DOHH2 (cell line): ENCODE data around the gene PTPN4.

ENCODE experiments used
- H3F3A ChIP-seq: fragments of 200-600 bp; sonication (generic), shearing (Covaris generic); 2 replicates; pipeline ENCODE4 v1.6.0; 2016; ENCODE audit warnings: antibody characterized with exemption, mild to moderate bottlenecking; ENCODE audit not compliant: control insufficient read depth, insufficient read depth
- H3K27ac ChIP-seq: fragments of 200-600 bp; sonication (generic); 2 replicates; pipeline ENCODE4 v1.5.1; 2014; ENCODE audit warnings: low read depth, mild to moderate bottlenecking, low read length, moderate library complexity
- H3K27me3 ChIP-seq: fragments of 200-600 bp; sonication (generic); 2 replicates; pipeline ENCODE4 v1.6.1; 2014; ENCODE audit warnings: mild to moderate bottlenecking, low read length, mixed read lengths; ENCODE audit not compliant: control insufficient read depth
- H3K36me3 ChIP-seq: fragments of 200-600 bp; sonication (generic); 2 replicates; pipeline ENCODE4 v1.6.1; 2014; ENCODE audit warnings: mild to moderate bottlenecking, low read length, moderate library complexity, mixed read lengths; ENCODE audit not compliant: control insufficient read depth
- H3K4me1 ChIP-seq: fragments of 200-600 bp; sonication (generic); 2 replicates; pipeline ENCODE4 v1.6.1; 2014; ENCODE audit warnings: mild to moderate bottlenecking, low read length, mixed read lengths; ENCODE audit not compliant: control insufficient read depth
- H3K4me2 ChIP-seq: fragments of 200-600 bp; sonication (generic); 2 replicates; pipeline ENCODE4 v1.6.0; 2014; ENCODE audit warnings: mild to moderate bottlenecking, low read length, moderate library complexity
- H3K4me3 ChIP-seq: fragments of 200-600 bp; sonication (generic); 2 replicates; pipeline ENCODE4 v1.5.1; 2014; ENCODE audit warnings: mild to moderate bottlenecking, low read length, mixed read lengths
- H3K79me2 ChIP-seq: fragments of 200-600 bp; sonication (generic); 2 replicates; pipeline ENCODE4 v1.6.1; 2014; ENCODE audit warnings: mild to moderate bottlenecking, low read length, mixed read lengths; ENCODE audit not compliant: control insufficient read depth
- H3K9me2 ChIP-seq: fragments of 200-600 bp; sonication (generic); replicated peaks from 2 replicates; pipeline ENCODE4 v1.6.1; 2014; ENCODE audit warnings: mild to moderate bottlenecking, low read length, mixed read lengths; ENCODE audit not compliant: control insufficient read depth
- H3K9me3 ChIP-seq: fragments of 200-600 bp; sonication (generic); 2 replicates; pipeline ENCODE4 v1.6.1; 2014; ENCODE audit warnings: antibody characterized with exemption, low read length, mixed read lengths; ENCODE audit not compliant: control insufficient read depth, insufficient read depth
- H4K20me1 ChIP-seq: fragments of 200-600 bp; sonication (generic); 2 replicates; pipeline ENCODE4 v1.6.0; 2014; ENCODE audit warnings: low read depth, mild to moderate bottlenecking, antibody characterized with exemption, low read length, moderate library complexity; ENCODE audit not compliant: control insufficient read depth, insufficient read depth
- CTCF ChIP-seq: fragments of 200-600 bp; sonication (generic); IDR thresholded peaks from one replicate; pipeline ENCODE4 v1.5.1; 2014; ENCODE audit warnings: antibody characterized with exemption, mild to moderate bottlenecking, low read depth, low read length; ENCODE audit not compliant: poor library complexity, severe bottlenecking
- EZH2phosphoT487 ChIP-seq: fragments of 200-600 bp; sonication (generic); IDR thresholded peaks from 2 replicates; pipeline ENCODE4 v1.6.1; 2017; ENCODE audit warnings: borderline replicate concordance, mild to moderate bottlenecking, antibody characterized with exemption, low read length, moderate library complexity, mixed read lengths

The PTPN4 gene

DNA sequence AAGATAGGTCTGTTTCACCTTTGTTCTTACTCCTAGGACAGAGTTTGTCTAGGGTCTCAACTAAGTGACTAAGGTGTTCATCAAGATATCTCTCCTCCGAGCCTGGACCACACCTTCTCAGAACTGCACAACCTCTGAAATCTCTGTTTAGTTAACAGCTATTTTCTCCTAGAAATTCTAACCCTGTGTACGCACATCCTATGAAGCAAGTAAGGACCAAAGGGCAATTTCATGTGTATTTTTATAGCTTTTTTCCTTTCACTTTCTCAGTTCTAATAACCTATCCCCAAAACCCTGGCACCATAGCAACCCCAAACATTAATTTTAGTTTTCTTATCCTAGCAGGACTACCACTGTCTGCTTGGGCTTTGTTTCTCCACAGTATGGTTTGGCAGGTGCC is 59.1 kb downstream of the PTPN4 start:
- Histone ChIP-seq H3K27me3 (no peaks in the 10 kb centered on the region), H3K4me2 (no peak overlapping the region), H3K9me3 (no peaks in the 10 kb centered on the region), H3K9me2 (no peaks in the 10 kb centered on the region), H3K79me2 (peaks cover 22% of the 10 kb centered on the region), H3K4me3 (no peak overlapping the region), H4K20me1 (no peaks in the 10 kb centered on the region), H3F3A (no peaks in the 10 kb centered on the region), H3K27ac (no peak overlapping the region), H3K4me1 (no peaks in the 10 kb centered on the region), H3K36me3 (no peaks in the 10 kb centered on the region)
- no peak for TF ChIP-seq EZH2phosphoT487
- TF ChIP-seq CTCF: no peak

DNA sequence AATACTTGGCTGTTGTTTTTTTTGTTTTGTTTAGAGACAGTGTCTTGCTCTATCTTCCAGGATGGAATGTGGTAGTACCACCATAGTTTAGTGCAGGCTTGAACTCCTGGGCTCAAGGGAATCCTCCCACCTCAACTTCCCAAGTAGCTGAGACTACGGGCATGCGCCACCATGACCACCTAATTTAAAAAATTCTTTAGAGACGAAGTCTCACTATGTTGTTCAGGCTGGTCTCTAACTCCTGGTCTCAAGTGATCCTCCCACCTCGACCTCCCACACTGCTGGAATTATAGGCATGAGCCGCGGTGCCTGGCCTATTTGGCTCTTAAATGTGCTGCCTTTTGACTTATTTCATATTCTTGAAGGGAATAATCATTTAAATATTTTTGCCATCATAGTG is 60.1 kb downstream of the PTPN4 start:
- Histone ChIP-seq H3K4me2 (no peak overlapping the region), H3K79me2 (peaks cover 24% of the 10 kb centered on the region), H3K27me3 (no peaks in the 10 kb centered on the region)

DNA sequence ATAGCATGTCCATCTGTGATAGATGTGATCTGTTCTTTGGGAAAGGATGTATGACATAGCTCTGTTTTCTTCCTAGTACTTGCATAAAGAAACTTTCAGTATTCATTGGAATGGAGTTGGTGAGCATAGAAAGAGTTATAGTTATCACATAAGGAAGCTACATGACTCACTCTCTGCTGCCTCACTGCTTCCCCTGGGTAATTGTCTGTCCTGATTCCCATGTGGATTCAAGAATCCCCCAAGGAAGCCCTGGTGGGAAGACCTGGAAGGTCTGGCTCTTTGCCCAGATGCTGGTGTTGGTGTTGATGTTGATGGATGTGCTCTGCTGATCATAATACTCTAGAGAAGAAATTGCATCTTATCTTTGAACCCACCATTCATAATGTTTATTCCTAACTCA is 60.6 kb downstream of the PTPN4 start:
- Histone ChIP-seq H3K79me2 (peaks cover 24% of the 10 kb centered on the region), H3K9me2 (no peaks in the 10 kb centered on the region), H4K20me1 (no peaks in the 10 kb centered on the region), H3F3A (no peaks in the 10 kb centered on the region), H3K4me1 (no peaks in the 10 kb centered on the region), H3K9me3 (no peaks in the 10 kb centered on the region), H3K27ac (no peak overlapping the region), H3K4me2 (no peak overlapping the region), H3K4me3 (no peak overlapping the region), H3K36me3 (no peaks in the 10 kb centered on the region), H3K27me3 (no peaks in the 10 kb centered on the region)
- TF ChIP-seq CTCF (no peak), EZH2phosphoT487 (no peak)

More for the DNA sequence above, 60.1 kb downstream of the PTPN4 start:
- Histone ChIP-seq H3K4me3 (no peak overlapping the region), H3K9me2 (no peaks in the 10 kb centered on the region), H3K9me3 (no peaks in the 10 kb centered on the region), H3F3A (no peaks in the 10 kb centered on the region), H3K36me3 (no peaks in the 10 kb centered on the region), H3K4me1 (no peaks in the 10 kb centered on the region), H3K27ac (no peak overlapping the region), H4K20me1 (no peaks in the 10 kb centered on the region)
- TF ChIP-seq EZH2phosphoT487: no peak
- TF ChIP-seq CTCF: no peak

- H3K4me1 ChIP-seq: peaks cover 5% of the 10 kb centered on the region
- no peaks in the 10 kb centered on the region for H3K36me3 ChIP-seq
- H3K9me2 ChIP-seq: no peaks in the 10 kb centered on the region
- H3K79me2 ChIP-seq: peaks cover 20% of the 10 kb centered on the region
- TF ChIP-seq CTCF (no peak), EZH2phosphoT487 (no peak)
- H3F3A ChIP-seq: no peaks in the 10 kb centered on the region
- no peak overlapping the region for H3K4me3 ChIP-seq
- no peak overlapping the region for H3K4me2 ChIP-seq
- no peaks in the 10 kb centered on the region for H4K20me1 ChIP-seq
- H3K27ac ChIP-seq: no peak overlapping the region
- H3K9me3 ChIP-seq: no peaks in the 10 kb centered on the region
- no peaks in the 10 kb centered on the region for H3K27me3 ChIP-seq
These were observed 61.5 kb downstream of the PTPN4 start for GRCh38 chr2:119821266-119821665.
